K562 (cell line): Measurements from ENCODE around the gene ZNF485. TPM values are rescaled to one million over a fixed set of nuclear protein-coding genes. Genes with fewer than 3 reads are reported as not detected.

Source experiments
- BRF1 ChIP-seq: IDR thresholded peaks from 3 replicates; pipeline ENCODE4 v1.6.1; 2011; ENCODE audit warnings: borderline replicate concordance, mild to moderate bottlenecking; ENCODE audit not compliant: insufficient read length; ENCODE audit errors: extremely low read depth
- NR4A1 ChIP-seq, 2 experiments: fragments of 250-450 bp in 1 of 2; fragments of 450-650 bp in 1 of 2; sonication (Bioruptor Pico) in 1 of 2; IDR thresholded peaks; 2 replicates each; pipeline versions ENCODE4 v1.4.0 to v1.6.1; 2016 to 2020; ENCODE audit warnings: mild to moderate bottlenecking in 2 of 2, missing compliant biosample characterization in 1 of 2, missing genetic modification characterization in 1 of 2, moderate library complexity in 1 of 2
- PHB2 ChIP-seq: fragments of 450-650 bp; IDR thresholded peaks from 2 replicates; pipeline ENCODE4 v1.6.1; 2017; ENCODE audit warnings: low read depth
- YY1 ChIP-seq, 3 experiments: IDR thresholded peaks; 2 replicates each; pipeline ENCODE4 v1.6.1; 2011; ENCODE audit warnings: low read length in 2 of 3, mild to moderate bottlenecking in 2 of 3, moderate library complexity in 2 of 3, borderline replicate concordance in 1 of 3, control low read depth in 1 of 3, low read depth in 1 of 3; ENCODE audit not compliant: insufficient read depth in 3 of 3, insufficient replicate concordance in 2 of 3, control insufficient read depth in 1 of 3, insufficient read length in 1 of 3; ENCODE audit errors: extremely low read depth in 1 of 3
- ZNF586 ChIP-seq: fragments of 450-650 bp; formaldehyde crosslinking; conservative IDR thresholded peaks from 2 replicates; pipeline ENCODE4 v1.4.0; 2020; ENCODE audit warnings: mild to moderate bottlenecking, moderate library complexity
- polyA plus RNA-seq, 8 experiments: library from polyadenylated mRNA; depleted of rRNA in 4 of 8; stranded (reverse) in 5 of 8; unstranded in 3 of 8; fragments of >200 nt; fragmentation: Nextera tagmentation in 2 of 8; fragmentation: Illumina TruSeq in 1 of 8; extraction: Ambion mirVana in 2 of 8; extraction: Trizol in 1 of 8; gene quantifications; 2 replicates each; pipeline versions ENCODE4 v1.2.1 to v1.2.3, GENCODE V29; 2011 to 2014; ENCODE audit warnings: inconsistent platforms in 1 of 8, missing spikeins in 1 of 8
- total RNA-seq, 7 experiments: library from RNA; depleted of rRNA in 6 of 7; stranded (reverse); fragments of >200 nt in 6 of 7; fragmentation: Illumina TruSeq in 2 of 7; extraction: Trizol in 2 of 7; gene quantifications; 2 replicates each; pipeline versions ENCODE4 v1.2.1 to v1.2.3, GENCODE V29; 2011 to 2021; ENCODE audit warnings: low replicate concordance in 1 of 7
- TF ChIP-seq, protein P1 (sequence below): fragments of 200-600 bp; sonication (generic); IDR thresholded peaks from one replicate; pipeline ENCODE4 v1.6.1; 2012; ENCODE audit warnings: mild to moderate bottlenecking, low read depth, low read length, inconsistent platforms
- TF ChIP-seq, protein P2 (sequence below): fragments of 150-350 bp; conservative IDR thresholded peaks from 2 replicates; pipeline ENCODE4 v1.6.1; 2014; ENCODE audit warnings: low read length
- TF ChIP-seq, protein P3 (sequence below): sonication (generic); formaldehyde crosslinking; IDR thresholded peaks from 2 replicates; pipeline ENCODE4 v1.4.0; 2020; ENCODE audit warnings: mild to moderate bottlenecking, missing genetic modification reagents

ZNF485 gene
- total and polyA plus RNA-seq, 9 of the 15 experiments (the other 6 are each of a cell fraction or from before 2014, with no cell fraction given), result 8.0 to 18.7 (median 11.9) TPM

DNA sequence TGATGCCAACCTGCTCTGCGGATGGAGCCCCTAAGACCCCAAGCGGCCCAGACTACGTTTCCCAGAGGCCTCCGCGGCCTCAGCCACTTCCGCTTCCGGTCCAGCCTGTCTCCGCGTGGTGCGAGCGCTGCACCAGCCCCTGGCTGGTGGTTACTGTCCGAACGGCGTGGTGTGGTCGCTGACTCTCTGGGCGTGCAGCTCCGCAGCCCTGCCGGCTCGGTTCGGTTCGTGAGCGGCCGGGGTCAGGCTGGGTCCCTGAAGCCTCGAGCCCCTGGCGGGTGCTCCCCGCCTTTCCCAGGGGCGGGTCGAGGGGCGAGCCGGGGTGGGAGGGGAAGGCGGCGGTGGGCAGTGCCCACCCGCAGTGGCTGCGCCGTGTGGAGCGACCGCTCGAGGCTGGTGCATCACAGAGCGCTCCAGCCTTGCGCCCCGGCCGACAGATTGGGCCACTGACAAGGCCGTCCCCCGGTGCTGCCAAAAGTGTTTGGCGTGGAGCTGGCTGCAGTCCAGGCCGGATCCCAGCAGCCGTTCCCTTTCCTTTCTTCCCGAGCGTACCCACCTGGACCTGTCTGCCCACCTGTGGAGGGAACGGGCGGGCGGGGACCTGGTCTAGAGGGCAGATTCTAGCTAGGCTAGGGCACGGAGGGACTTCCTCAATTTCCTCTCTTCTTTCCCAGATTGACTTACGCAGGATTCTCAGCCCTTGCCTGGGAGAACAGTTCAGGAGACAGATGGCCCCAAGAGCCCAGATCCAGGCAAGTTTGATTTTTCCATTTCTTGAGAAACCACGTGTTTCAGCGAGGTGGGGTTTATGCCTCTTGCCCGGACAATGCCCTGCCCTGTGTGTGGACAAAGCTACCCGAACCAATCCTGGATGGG lies at the start of gene ZNF485 (continued):
- TF ChIP-seq, protein P1, sequence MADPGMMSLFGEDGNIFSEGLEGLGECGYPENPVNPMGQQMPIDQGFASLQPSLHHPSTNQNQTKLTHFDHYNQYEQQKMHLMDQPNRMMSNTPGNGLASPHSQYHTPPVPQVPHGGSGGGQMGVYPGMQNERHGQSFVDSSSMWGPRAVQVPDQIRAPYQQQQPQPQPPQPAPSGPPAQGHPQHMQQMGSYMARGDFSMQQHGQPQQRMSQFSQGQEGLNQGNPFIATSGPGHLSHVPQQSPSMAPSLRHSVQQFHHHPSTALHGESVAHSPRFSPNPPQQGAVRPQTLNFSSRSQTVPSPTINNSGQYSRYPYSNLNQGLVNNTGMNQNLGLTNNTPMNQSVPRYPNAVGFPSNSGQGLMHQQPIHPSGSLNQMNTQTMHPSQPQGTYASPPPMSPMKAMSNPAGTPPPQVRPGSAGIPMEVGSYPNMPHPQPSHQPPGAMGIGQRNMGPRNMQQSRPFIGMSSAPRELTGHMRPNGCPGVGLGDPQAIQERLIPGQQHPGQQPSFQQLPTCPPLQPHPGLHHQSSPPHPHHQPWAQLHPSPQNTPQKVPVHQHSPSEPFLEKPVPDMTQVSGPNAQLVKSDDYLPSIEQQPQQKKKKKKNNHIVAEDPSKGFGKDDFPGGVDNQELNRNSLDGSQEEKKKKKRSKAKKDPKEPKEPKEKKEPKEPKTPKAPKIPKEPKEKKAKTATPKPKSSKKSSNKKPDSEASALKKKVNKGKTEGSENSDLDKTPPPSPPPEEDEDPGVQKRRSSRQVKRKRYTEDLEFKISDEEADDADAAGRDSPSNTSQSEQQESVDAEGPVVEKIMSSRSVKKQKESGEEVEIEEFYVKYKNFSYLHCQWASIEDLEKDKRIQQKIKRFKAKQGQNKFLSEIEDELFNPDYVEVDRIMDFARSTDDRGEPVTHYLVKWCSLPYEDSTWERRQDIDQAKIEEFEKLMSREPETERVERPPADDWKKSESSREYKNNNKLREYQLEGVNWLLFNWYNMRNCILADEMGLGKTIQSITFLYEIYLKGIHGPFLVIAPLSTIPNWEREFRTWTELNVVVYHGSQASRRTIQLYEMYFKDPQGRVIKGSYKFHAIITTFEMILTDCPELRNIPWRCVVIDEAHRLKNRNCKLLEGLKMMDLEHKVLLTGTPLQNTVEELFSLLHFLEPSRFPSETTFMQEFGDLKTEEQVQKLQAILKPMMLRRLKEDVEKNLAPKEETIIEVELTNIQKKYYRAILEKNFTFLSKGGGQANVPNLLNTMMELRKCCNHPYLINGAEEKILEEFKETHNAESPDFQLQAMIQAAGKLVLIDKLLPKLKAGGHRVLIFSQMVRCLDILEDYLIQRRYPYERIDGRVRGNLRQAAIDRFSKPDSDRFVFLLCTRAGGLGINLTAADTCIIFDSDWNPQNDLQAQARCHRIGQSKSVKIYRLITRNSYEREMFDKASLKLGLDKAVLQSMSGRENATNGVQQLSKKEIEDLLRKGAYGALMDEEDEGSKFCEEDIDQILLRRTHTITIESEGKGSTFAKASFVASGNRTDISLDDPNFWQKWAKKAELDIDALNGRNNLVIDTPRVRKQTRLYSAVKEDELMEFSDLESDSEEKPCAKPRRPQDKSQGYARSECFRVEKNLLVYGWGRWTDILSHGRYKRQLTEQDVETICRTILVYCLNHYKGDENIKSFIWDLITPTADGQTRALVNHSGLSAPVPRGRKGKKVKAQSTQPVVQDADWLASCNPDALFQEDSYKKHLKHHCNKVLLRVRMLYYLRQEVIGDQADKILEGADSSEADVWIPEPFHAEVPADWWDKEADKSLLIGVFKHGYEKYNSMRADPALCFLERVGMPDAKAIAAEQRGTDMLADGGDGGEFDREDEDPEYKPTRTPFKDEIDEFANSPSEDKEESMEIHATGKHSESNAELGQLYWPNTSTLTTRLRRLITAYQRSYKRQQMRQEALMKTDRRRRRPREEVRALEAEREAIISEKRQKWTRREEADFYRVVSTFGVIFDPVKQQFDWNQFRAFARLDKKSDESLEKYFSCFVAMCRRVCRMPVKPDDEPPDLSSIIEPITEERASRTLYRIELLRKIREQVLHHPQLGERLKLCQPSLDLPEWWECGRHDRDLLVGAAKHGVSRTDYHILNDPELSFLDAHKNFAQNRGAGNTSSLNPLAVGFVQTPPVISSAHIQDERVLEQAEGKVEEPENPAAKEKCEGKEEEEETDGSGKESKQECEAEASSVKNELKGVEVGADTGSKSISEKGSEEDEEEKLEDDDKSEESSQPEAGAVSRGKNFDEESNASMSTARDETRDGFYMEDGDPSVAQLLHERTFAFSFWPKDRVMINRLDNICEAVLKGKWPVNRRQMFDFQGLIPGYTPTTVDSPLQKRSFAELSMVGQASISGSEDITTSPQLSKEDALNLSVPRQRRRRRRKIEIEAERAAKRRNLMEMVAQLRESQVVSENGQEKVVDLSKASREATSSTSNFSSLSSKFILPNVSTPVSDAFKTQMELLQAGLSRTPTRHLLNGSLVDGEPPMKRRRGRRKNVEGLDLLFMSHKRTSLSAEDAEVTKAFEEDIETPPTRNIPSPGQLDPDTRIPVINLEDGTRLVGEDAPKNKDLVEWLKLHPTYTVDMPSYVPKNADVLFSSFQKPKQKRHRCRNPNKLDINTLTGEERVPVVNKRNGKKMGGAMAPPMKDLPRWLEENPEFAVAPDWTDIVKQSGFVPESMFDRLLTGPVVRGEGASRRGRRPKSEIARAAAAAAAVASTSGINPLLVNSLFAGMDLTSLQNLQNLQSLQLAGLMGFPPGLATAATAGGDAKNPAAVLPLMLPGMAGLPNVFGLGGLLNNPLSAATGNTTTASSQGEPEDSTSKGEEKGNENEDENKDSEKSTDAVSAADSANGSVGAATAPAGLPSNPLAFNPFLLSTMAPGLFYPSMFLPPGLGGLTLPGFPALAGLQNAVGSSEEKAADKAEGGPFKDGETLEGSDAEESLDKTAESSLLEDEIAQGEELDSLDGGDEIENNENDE, result no peak
- TF ChIP-seq NR4A1 (CRISPR knock-in tag; IDR thresholded peaks at IDR 0.05) (0 out of 2 replicates have a peak, but pooled peaks have one; percentile 3), NR4A1 (tag; IDR thresholded peaks at IDR 0.05) (no peak), BRF1 (no peak), YY1 (IDR thresholded peaks at IDR 0.05; ENCODE audit: borderline replicate concordance in 1 of 3, control insufficient read depth in 1 of 3, extremely low read depth in 1 of 3, insufficient read depth in 3 of 3, insufficient read length in 1 of 3, insufficient replicate concordance in 2 of 3, low read depth in 1 of 3, low read length in 2 of 3) (peak in 1 of 3 experiments; percentile 28), PHB2 (no peak), ZNF586 (CRISPR knock-in tag) (no peak)
- TF ChIP-seq, protein P2, sequence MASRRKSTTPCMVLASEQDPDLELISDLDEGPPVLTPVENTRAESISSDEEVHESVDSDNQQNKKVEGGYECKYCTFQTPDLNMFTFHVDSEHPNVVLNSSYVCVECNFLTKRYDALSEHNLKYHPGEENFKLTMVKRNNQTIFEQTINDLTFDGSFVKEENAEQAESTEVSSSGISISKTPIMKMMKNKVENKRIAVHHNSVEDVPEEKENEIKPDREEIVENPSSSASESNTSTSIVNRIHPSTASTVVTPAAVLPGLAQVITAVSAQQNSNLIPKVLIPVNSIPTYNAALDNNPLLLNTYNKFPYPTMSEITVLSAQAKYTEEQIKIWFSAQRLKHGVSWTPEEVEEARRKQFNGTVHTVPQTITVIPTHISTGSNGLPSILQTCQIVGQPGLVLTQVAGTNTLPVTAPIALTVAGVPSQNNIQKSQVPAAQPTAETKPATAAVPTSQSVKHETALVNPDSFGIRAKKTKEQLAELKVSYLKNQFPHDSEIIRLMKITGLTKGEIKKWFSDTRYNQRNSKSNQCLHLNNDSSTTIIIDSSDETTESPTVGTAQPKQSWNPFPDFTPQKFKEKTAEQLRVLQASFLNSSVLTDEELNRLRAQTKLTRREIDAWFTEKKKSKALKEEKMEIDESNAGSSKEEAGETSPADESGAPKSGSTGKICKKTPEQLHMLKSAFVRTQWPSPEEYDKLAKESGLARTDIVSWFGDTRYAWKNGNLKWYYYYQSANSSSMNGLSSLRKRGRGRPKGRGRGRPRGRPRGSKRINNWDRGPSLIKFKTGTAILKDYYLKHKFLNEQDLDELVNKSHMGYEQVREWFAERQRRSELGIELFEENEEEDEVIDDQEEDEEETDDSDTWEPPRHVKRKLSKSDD, result no peak
- TF ChIP-seq, protein P3, sequence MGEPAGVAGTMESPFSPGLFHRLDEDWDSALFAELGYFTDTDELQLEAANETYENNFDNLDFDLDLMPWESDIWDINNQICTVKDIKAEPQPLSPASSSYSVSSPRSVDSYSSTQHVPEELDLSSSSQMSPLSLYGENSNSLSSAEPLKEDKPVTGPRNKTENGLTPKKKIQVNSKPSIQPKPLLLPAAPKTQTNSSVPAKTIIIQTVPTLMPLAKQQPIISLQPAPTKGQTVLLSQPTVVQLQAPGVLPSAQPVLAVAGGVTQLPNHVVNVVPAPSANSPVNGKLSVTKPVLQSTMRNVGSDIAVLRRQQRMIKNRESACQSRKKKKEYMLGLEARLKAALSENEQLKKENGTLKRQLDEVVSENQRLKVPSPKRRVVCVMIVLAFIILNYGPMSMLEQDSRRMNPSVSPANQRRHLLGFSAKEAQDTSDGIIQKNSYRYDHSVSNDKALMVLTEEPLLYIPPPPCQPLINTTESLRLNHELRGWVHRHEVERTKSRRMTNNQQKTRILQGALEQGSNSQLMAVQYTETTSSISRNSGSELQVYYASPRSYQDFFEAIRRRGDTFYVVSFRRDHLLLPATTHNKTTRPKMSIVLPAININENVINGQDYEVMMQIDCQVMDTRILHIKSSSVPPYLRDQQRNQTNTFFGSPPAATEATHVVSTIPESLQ (CRISPR knock-in tag), result peak; percentile 23; the same call in 1 of the 2 replicates
